A673 (cell line): Measurements from ENCODE around the gene PRTG.

Source experiments
- EZH2 ChIP-seq: fragments of 200-600 bp; sonication (generic); IDR thresholded peaks from 2 replicates; pipeline ENCODE4 v1.6.1; 2017; ENCODE audit warnings: borderline replicate concordance, low read depth, mild to moderate bottlenecking, mixed read lengths, antibody characterized with exemption, low read length; ENCODE audit not compliant: poor library complexity, severe bottlenecking
- TF ChIP-seq, protein P1 (sequence below): fragments of 300-800, 200-600 bp; sonication (generic); conservative IDR thresholded peaks from 2 replicates; pipeline ENCODE4 v1.5.1; 2017; ENCODE audit warnings: low read depth, mild to moderate bottlenecking, antibody characterized with exemption, low read length, moderate library complexity, mixed read lengths

DNA sequence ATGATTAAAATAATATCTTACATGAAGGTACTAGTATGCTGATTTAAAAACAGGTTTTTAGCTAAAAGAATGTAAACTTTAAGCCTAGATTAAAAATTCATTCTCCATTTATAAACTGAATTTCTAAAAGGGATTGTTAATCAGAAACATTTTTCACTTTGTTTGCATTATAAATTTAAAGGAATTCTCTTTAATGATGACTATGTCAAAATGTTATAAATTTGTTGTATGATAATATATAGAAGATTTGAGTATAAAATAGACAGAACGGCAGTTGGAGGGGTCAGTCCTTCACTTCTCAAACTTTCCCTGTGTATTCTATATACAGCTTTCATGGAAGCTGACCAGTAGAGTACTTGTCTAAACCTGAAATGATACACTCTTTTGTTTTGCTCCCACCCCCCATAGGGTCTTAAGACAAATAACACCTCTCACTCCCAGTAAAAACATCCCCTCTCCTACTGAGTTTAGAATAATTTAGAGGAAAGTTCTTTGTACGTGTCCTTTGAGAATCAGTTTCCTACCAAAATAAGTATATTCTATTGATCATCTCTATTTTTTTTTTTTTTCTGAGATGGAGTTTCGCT lies 90.0 kb downstream of the PRTG start:
- TF ChIP-seq, protein P1, sequence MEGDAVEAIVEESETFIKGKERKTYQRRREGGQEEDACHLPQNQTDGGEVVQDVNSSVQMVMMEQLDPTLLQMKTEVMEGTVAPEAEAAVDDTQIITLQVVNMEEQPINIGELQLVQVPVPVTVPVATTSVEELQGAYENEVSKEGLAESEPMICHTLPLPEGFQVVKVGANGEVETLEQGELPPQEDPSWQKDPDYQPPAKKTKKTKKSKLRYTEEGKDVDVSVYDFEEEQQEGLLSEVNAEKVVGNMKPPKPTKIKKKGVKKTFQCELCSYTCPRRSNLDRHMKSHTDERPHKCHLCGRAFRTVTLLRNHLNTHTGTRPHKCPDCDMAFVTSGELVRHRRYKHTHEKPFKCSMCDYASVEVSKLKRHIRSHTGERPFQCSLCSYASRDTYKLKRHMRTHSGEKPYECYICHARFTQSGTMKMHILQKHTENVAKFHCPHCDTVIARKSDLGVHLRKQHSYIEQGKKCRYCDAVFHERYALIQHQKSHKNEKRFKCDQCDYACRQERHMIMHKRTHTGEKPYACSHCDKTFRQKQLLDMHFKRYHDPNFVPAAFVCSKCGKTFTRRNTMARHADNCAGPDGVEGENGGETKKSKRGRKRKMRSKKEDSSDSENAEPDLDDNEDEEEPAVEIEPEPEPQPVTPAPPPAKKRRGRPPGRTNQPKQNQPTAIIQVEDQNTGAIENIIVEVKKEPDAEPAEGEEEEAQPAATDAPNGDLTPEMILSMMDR: no peak
- TF ChIP-seq EZH2: no peak
